ENCODE results near the gene GABBR2.

DNA sequence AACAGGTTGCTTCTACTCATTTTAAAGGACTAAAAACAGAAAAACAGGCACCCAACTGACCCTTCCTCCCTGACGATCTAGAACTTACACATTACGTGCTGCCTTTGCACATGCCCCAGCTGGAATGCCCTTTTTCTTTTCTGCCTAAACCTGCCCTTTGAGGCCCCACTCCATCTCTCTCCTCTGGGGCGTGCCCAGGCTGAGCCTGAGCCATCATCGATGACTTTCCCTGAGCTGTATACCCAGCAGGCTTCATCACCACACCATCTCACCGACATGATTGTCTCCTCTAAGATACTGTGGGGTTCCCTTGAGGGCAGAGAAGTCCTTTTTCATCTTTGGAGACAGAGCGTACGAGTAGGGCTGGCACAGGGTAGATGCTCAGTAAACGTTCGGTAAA, 24.1 kb upstream of the GABBR2 start:
- TF ChIP-seq, protein P1, sequence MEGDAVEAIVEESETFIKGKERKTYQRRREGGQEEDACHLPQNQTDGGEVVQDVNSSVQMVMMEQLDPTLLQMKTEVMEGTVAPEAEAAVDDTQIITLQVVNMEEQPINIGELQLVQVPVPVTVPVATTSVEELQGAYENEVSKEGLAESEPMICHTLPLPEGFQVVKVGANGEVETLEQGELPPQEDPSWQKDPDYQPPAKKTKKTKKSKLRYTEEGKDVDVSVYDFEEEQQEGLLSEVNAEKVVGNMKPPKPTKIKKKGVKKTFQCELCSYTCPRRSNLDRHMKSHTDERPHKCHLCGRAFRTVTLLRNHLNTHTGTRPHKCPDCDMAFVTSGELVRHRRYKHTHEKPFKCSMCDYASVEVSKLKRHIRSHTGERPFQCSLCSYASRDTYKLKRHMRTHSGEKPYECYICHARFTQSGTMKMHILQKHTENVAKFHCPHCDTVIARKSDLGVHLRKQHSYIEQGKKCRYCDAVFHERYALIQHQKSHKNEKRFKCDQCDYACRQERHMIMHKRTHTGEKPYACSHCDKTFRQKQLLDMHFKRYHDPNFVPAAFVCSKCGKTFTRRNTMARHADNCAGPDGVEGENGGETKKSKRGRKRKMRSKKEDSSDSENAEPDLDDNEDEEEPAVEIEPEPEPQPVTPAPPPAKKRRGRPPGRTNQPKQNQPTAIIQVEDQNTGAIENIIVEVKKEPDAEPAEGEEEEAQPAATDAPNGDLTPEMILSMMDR (IDR thresholded peaks at IDR 0.05): no peak
- no peak for TF ChIP-seq POLR2AphosphoS5 (IDR thresholded peaks at IDR 0.05; ENCODE audit: low read depth, low read length)
- TF ChIP-seq TCF7L2 (IDR thresholded peaks at IDR 0.05; ENCODE audit: low read depth, low read length): no peak
- no peak for TF ChIP-seq REST (IDR thresholded peaks at IDR 0.05; ENCODE audit: insufficient read depth in 1 of 2, low read depth in 2 of 2, low read length in 1 of 2)
- no peak for TF ChIP-seq SIN3A (IDR thresholded peaks at IDR 0.05; ENCODE audit: borderline replicate concordance, insufficient read depth, low read depth, low read length)
